Thymus (tissue), 11 donors: ENCODE measurements around the gene TNNC1. TPM values are rescaled to one million over a fixed set of nuclear protein-coding genes. Genes with fewer than 3 reads are reported as not detected.

Experiments used
- DNase-seq, 9 donors: peaks; one replicate each; pipeline ENCODE4 v3.0.0-alpha.2; 2013; ENCODE audit warnings: low spot score in 9 of 9, low read depth in 6 of 9, missing footprints in 1 of 9
- H3K27ac ChIP-seq, 2 donors: one replicate each; pipeline ENCODE4 v1.5.1; 2013; ENCODE audit warnings: control low read depth in 1 of 2, low read depth in 1 of 2, low read length in 1 of 2, mild to moderate bottlenecking in 1 of 2, moderate library complexity in 1 of 2
- H3K27me3 ChIP-seq, 2 donors: one replicate each; pipeline ENCODE4 v1.5.1; 2013; ENCODE audit warnings: low read length in 1 of 2; ENCODE audit not compliant: control insufficient read depth in 2 of 2, insufficient read depth in 1 of 2
- H3K36me3 ChIP-seq, 2 donors: one replicate each; pipeline ENCODE4 v1.5.1; 2013; ENCODE audit warnings: low read length in 1 of 2, mild to moderate bottlenecking in 1 of 2, moderate library complexity in 1 of 2; ENCODE audit not compliant: control insufficient read depth in 2 of 2, insufficient read depth in 2 of 2
- H3K4me1 ChIP-seq, 2 donors: one replicate each; pipeline ENCODE4 v1.5.1; 2013; ENCODE audit warnings: low read length in 2 of 2; ENCODE audit not compliant: control insufficient read depth in 2 of 2, insufficient read depth in 2 of 2
- H3K4me3 ChIP-seq, 2 donors: one replicate each; pipeline ENCODE4 v1.5.1; 2013; ENCODE audit warnings: low read length in 2 of 2, control low read depth in 1 of 2, mild to moderate bottlenecking in 1 of 2
- H3K9me3 ChIP-seq, 2 donors: one replicate each; pipeline ENCODE4 v1.5.1; 2013; ENCODE audit warnings: low read length in 1 of 2, mild to moderate bottlenecking in 1 of 2; ENCODE audit not compliant: control insufficient read depth in 2 of 2, insufficient read depth in 1 of 2
- WGBS: extraction: QIAGEN DNeasy Blood & Tissue Kit; methylation state at CpG from one replicate; pipeline ENCODE4 v1.1.7; 2013; 5-methylcytosine and 5-hydroxymethylcytosine counted together
- polyA plus RNA-seq: library from polyadenylated mRNA; stranded (reverse); fragments of 200-250 nt; gene quantifications from one replicate; pipeline ENCODE4 v1.2.3, GENCODE V29; 2013
- total RNA-seq: library from RNA; stranded (reverse); fragments of 120-200 nt; gene quantifications from one replicate; pipeline ENCODE4 v1.2.4, GENCODE V29; 2013
- donor health status: healthy.

The TNNC1 gene
- total and polyA plus RNA-seq, 2 donors: 5.5 to 10.2 TPM

DNA sequence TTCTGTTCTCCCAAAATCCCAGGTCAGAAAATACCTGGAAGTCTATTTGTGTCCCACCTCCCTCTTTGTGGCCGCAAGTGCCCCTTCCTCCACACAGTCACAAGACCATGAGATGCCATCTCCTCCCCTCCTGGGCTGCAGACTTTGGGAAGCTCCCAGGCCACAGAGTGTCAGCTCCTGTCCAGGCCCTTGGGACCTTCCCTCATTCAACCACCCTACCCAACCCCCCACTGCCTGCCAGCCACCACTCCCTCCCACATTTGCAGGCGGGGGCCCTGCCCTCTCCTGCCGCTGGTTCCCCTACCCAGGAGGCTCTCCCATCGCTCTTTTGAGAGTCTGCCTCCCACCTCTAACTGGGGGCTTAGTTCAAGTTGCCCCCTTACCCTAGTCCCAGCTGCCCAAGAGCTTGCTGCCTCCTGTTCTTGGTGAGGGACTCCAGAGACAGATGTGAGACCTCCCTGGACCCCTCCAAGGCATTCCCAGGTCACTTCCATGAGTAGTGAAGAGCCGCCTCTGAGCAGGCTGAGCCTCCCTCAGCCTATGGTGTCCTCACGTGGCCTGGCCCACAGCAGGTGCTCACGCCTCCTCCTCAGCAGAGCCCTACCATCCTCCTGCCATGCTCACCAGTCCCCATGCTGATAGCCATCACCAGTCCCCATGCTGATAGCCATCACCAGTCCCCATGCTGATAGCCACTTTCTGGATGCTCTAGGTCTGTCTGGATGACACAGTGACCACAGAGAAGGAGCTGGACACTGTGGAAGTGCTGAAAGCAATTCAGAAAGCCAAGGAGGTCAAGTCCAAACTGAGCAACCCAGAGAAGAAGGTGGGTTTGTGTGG is 25.4 kb upstream of the TNNC1 start:
- no peaks in the 10 kb centered on the region for H3K9me3 ChIP-seq
- peaks cover 0 to 3% of the 10 kb centered on the region in 2 donors for H3K4me1 ChIP-seq
- H3K27ac ChIP-seq: no peak overlapping the region
- DNase-seq: no peak
- no peak overlapping the region for H3K4me3 ChIP-seq
- H3K36me3 ChIP-seq: peaks cover 87 to 91% of the 10 kb centered on the region in 2 donors
- H3K27me3 ChIP-seq: no peaks in the 10 kb centered on the region
- WGBS: over 99% methylated on average over 7 of the region's 7 CpGs

GRCh38 chr3:52477796-52478095 is 23.9 kb upstream of the TNNC1 start:
- Histone ChIP-seq H3K27ac (no peak overlapping the region), H3K4me1 (peaks cover 0 to 4% of the 10 kb centered on the region in 2 donors), H3K36me3 (peaks cover 95% of the 10 kb centered on the region in 2 donors), H3K4me3 (no peak overlapping the region), H3K9me3 (no peaks in the 10 kb centered on the region), H3K27me3 (no peaks in the 10 kb centered on the region)
- 98% methylated on average over 6 of the region's 6 CpGs for WGBS
- no peak for DNase-seq

- Histone ChIP-seq H3K4me1 (peaks cover 0 to 4% of the 10 kb centered on the region in 2 donors), H3K27me3 (no peaks in the 10 kb centered on the region), H3K9me3 (no peaks in the 10 kb centered on the region), H3K27ac (no peak overlapping the region), H3K36me3 (peaks cover 95% of the 10 kb centered on the region in 2 donors), H3K4me3 (no peak overlapping the region)
- no peak for DNase-seq
- WGBS: 99% methylated on average over 16 of the region's 16 CpGs
Measured at GRCh38 chr3:52477076-52477795, 23.4 kb upstream of the TNNC1 start.

- H3K4me3 ChIP-seq: no peak overlapping the region
- DNase-seq: no peak
- no peaks in the 10 kb centered on the region for H3K27me3 ChIP-seq
- no peak overlapping the region for H3K27ac ChIP-seq
- H3K9me3 ChIP-seq: no peaks in the 10 kb centered on the region
- 96% methylated on average over 5 of the region's 5 CpGs for WGBS
- peaks cover 0 to 4% of the 10 kb centered on the region in 2 donors for H3K4me1 ChIP-seq
- peaks cover 79 to 80% of the 10 kb centered on the region in 2 donors for H3K36me3 ChIP-seq
Measured at GRCh38 chr3:52473026-52473425, 19.2 kb upstream of the TNNC1 start.

DNA sequence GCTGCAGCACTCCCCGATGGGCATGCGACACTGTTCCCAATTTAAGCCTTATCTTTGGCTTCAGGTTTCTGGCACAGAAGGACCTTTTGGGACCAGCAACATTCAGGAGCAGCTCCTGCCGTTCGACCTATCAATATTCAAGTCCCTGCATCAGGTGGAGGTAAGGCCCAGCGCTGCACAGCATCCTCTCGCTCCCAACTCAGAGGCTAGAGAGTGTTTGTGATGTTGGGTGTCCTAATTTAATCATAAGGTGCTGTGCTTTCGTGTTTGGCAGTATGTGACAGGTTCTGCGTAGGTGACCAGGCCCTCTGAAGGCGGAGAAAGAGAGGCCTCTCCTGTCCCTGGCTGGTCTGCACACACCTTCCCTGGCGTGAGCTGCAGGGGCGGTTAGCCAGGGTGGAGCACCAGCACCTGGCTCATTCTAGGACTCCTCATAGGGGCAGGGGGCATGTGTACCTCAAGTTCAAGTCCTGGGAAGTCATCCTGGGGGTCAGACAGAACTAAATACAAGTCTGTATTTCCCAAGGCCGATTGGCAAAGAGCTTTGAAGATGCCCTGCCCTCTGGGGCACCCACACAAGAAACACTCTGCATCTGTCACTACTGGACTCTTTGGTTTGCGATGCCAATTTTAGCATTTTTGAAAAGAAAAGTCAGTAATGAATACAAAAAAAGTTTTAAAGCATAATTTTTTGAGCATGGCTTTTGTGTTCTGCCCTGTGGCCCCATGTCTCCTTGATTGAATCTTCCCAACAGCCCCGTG is 18.6 kb upstream of the TNNC1 start:
- Histone ChIP-seq H3K4me1 (peaks cover 0 to 4% of the 10 kb centered on the region in 2 donors), H3K36me3 (peaks cover 75 to 79% of the 10 kb centered on the region in 2 donors), H3K9me3 (no peaks in the 10 kb centered on the region), H3K27ac (no peak overlapping the region), H3K27me3 (no peaks in the 10 kb centered on the region), H3K4me3 (no peak overlapping the region)
- WGBS: 86% methylated on average over 14 of the region's 14 CpGs
- DNase-seq: no peak

- peaks cover 72 to 78% of the 10 kb centered on the region in 2 donors for H3K36me3 ChIP-seq
- 79% methylated on average over 26 of the region's 26 CpGs for WGBS
- H3K4me1 ChIP-seq: peaks cover 0 to 4% of the 10 kb centered on the region in 2 donors
- H3K27me3 ChIP-seq: no peaks in the 10 kb centered on the region
- H3K4me3 ChIP-seq: no peak overlapping the region
- no peak overlapping the region for H3K27ac ChIP-seq
- peak in 1 of 9 donors; percentile 18 for DNase-seq
- H3K9me3 ChIP-seq: no peaks in the 10 kb centered on the region
Measured at GRCh38 chr3:52471371-52472238, 17.8 kb upstream of the TNNC1 start.

- WGBS: 97% methylated on average over 4 of the region's 4 CpGs
- peaks cover 72 to 74% of the 10 kb centered on the region in 2 donors for H3K36me3 ChIP-seq
- H3K4me3 ChIP-seq: no peak overlapping the region
- no peak overlapping the region for H3K27ac ChIP-seq
- H3K27me3 ChIP-seq: no peaks in the 10 kb centered on the region
- peaks cover 0 to 4% of the 10 kb centered on the region in 2 donors for H3K4me1 ChIP-seq
- H3K9me3 ChIP-seq: no peaks in the 10 kb centered on the region
- no peak for DNase-seq
Measured at GRCh38 chr3:52470920-52471319, 17.1 kb upstream of the TNNC1 start.

GRCh38 chr3:52469001-52469400 is 15.2 kb upstream of the TNNC1 start:
- Histone ChIP-seq H3K27me3 (no peaks in the 10 kb centered on the region), H3K4me3 (no peak overlapping the region), H3K27ac (no peak overlapping the region), H3K9me3 (no peaks in the 10 kb centered on the region), H3K4me1 (peaks cover 0 to 4% of the 10 kb centered on the region in 2 donors), H3K36me3 (peaks cover 68 to 72% of the 10 kb centered on the region in 2 donors)
- 98% methylated on average over 5 of the region's 5 CpGs for WGBS
- no peak for DNase-seq
